Measurements from ENCODE around the gene DOC2A. TPM values are rescaled to one million over a fixed set of nuclear protein-coding genes. Genes with fewer than 3 reads are reported as not detected.

Gene DOC2A
- total and polyA plus RNA-seq, 10 of the 15 experiments (the other 5 are each of a cell fraction or from before 2014, with no cell fraction given): 0.06 to 0.17 (median 0.12) TPM; not detected in 6

DNA sequence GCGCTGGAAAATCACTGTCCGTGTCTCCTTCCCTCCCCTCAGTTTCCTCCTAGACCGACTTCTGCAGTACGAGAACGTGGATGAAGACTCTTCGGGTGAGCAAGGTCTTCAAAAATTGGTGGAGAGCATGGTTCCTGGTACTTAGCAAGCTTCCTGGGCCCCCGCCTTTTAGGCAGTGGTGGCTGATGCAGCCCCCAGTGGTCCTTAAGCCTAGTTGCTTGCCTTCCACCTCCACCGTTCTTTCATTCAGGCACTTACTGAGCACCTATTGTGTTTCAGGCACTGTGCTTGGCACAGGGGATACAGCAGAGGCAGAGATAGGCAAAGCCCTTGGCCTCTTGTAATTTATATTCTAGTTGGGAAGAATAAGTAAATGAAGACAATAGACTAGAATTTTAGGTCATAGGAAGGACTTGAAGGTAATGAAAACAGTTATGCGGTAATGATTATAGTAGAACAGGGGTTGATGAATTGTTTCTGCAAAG, 14.0 kb downstream of the DOC2A start (continued):
- no peak for TF ChIP-seq STAT1 (conservative IDR thresholded peaks at IDR 0.05)
- TF ChIP-seq, protein P1, sequence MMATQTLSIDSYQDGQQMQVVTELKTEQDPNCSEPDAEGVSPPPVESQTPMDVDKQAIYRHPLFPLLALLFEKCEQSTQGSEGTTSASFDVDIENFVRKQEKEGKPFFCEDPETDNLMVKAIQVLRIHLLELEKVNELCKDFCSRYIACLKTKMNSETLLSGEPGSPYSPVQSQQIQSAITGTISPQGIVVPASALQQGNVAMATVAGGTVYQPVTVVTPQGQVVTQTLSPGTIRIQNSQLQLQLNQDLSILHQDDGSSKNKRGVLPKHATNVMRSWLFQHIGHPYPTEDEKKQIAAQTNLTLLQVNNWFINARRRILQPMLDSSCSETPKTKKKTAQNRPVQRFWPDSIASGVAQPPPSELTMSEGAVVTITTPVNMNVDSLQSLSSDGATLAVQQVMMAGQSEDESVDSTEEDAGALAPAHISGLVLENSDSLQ (IDR thresholded peaks at IDR 0.05): no peak
- TF ChIP-seq, protein P2, sequence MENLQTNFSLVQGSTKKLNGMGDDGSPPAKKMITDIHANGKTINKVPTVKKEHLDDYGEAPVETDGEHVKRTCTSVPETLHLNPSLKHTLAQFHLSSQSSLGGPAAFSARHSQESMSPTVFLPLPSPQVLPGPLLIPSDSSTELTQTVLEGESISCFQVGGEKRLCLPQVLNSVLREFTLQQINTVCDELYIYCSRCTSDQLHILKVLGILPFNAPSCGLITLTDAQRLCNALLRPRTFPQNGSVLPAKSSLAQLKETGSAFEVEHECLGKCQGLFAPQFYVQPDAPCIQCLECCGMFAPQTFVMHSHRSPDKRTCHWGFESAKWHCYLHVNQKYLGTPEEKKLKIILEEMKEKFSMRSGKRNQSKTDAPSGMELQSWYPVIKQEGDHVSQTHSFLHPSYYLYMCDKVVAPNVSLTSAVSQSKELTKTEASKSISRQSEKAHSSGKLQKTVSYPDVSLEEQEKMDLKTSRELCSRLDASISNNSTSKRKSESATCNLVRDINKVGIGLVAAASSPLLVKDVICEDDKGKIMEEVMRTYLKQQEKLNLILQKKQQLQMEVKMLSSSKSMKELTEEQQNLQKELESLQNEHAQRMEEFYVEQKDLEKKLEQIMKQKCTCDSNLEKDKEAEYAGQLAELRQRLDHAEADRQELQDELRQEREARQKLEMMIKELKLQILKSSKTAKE (IDR thresholded peaks at IDR 0.05; ENCODE audit: low read depth, poor library complexity, severe bottlenecking): no peak
- TF ChIP-seq CTCF (IDR thresholded peaks at IDR 0.05 in 2 of 3, conservative IDR thresholded peaks at IDR 0.05 in 1 of 3; ENCODE audit: control insufficient read depth in 2 of 3, extremely low read depth in 1 of 3, insufficient read depth in 1 of 3, low read depth in 3 of 3, low read length in 3 of 3): no peak
- TF ChIP-seq SUZ12 (IDR thresholded peaks at IDR 0.05; ENCODE audit: unreplicated experiment): no peak

Data from GM12878 (cell line).